ENCODE data around the gene ZNF140. TPM values are rescaled to one million over a fixed set of nuclear protein-coding genes. Genes with fewer than 3 reads are reported as not detected.

The ZNF140 gene
- total and polyA plus RNA-seq, 7 donors: 7.8 to 18.8 (median 12.9) TPM

DNA sequence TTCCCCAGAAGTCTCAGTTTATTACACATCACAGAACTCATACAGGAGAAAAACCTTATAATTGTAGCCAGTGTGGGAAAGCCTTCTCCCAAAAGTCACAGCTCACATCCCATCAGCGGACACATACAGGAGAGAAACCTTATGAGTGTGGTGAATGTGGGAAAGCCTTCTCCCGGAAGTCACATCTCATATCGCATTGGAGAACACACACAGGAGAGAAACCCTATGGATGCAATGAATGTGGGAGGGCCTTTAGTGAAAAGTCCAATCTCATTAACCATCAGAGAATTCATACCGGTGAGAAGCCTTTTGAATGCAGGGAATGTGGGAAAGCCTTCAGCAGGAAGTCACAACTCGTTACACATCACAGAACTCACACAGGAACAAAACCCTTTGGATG lies 23.3 kb upstream of the ZNF140 start:
- Histone ChIP-seq H3K27me3 (no peaks in the 10 kb centered on the region), H3K4me3 (no peak overlapping the region), H3K27ac (no peak overlapping the region), H3K9me3 (peaks cover 53 to 98% (median 84%) of the 10 kb centered on the region in 4 donors), H3K4me1 (no peaks in the 10 kb centered on the region), H3K36me3 (peaks cover 24 to 86% (median 38%) of the 10 kb centered on the region in 4 donors)
- intact Hi-C loops (cut with DNase I): no loop called here
- no peak for DNase-seq
- 98 to 99% methylated on average over 5 of the region's 5 CpGs for WGBS, 2 donors
- TF ChIP-seq EP300 (IDR thresholded peaks at IDR 0.05) (no peak), POLR2A (IDR thresholded peaks at IDR 0.05) (no peak), CTCF (IDR thresholded peaks at IDR 0.05) (no peak), POLR2AphosphoS5 (IDR thresholded peaks at IDR 0.05) (no peak)

GRCh38 chr12:133058203-133059113 lies 22.3 kb upstream of the ZNF140 start:
- H3K27ac ChIP-seq: no peak overlapping the region
- no peaks in the 10 kb centered on the region for H3K4me1 ChIP-seq
- no peak overlapping the region for H3K4me3 ChIP-seq
- H3K9me3 ChIP-seq: peaks cover 56 to 98% (median 83%) of the 10 kb centered on the region in 4 donors
- H3K36me3 ChIP-seq: peaks cover 18 to 82% (median 32%) of the 10 kb centered on the region in 4 donors
- no peak for DNase-seq
- WGBS, 2 donors: 96 to 97% methylated on average over 8 of the region's 8 CpGs
- no peaks in the 10 kb centered on the region for H3K27me3 ChIP-seq
- intact Hi-C loops (cut with DNase I): no loop called here
- no peak for TF ChIP-seq CTCF (IDR thresholded peaks at IDR 0.05)
- no peak for TF ChIP-seq POLR2A (IDR thresholded peaks at IDR 0.05)
- TF ChIP-seq EP300 (IDR thresholded peaks at IDR 0.05): no peak
- TF ChIP-seq POLR2AphosphoS5 (IDR thresholded peaks at IDR 0.05): peak in 1 of 4 donors; percentile 2

DNA sequence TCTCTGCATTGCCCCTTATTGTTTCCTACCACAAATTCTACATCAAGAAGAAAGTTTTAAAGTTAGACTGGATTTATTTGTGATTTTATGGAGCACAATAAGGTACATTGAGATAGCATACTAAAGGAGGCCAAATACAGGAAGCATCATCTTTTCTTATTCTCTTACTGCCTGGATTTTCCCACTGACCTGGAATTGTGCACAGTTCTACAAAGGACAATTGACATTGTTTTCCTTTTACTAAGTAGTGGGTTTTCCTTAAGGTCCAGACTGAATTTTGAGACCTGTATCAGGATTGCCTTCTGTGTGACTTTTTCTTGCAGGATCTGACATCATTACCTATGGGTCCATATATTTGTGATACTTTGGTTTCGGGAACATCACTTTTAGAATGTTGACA lies 18.8 kb upstream of the ZNF140 start:
- no peaks in the 10 kb centered on the region for H3K4me1 ChIP-seq
- intact Hi-C loops (cut with DNase I): no loop called here
- H3K36me3 ChIP-seq: peaks cover 11 to 50% (median 12%) of the 10 kb centered on the region in 4 donors
- no peak overlapping the region for H3K4me3 ChIP-seq
- H3K27me3 ChIP-seq: no peaks in the 10 kb centered on the region
- DNase-seq: no peak
- H3K9me3 ChIP-seq: peaks cover 63 to 98% (median 87%) of the 10 kb centered on the region in 4 donors
- no peak for TF ChIP-seq POLR2A (IDR thresholded peaks at IDR 0.05)
- TF ChIP-seq CTCF (IDR thresholded peaks at IDR 0.05): no peak
- TF ChIP-seq EP300 (IDR thresholded peaks at IDR 0.05): no peak
- no peak for TF ChIP-seq POLR2AphosphoS5 (IDR thresholded peaks at IDR 0.05)
- no peak overlapping the region for H3K27ac ChIP-seq
- WGBS, 2 donors: 95 to 99% methylated on average over 1 of the region's 1 CpG

- peaks cover 0 to 34% (median under 1%) of the 10 kb centered on the region in 4 donors for H3K36me3 ChIP-seq
- no peak overlapping the region for H3K4me3 ChIP-seq
- no peaks in the 10 kb centered on the region for H3K27me3 ChIP-seq
- TF ChIP-seq POLR2AphosphoS5 (IDR thresholded peaks at IDR 0.05) (no peak), CTCF (IDR thresholded peaks at IDR 0.05) (no peak), POLR2A (IDR thresholded peaks at IDR 0.05) (no peak), EP300 (IDR thresholded peaks at IDR 0.05) (no peak)
- no peak overlapping the region for H3K27ac ChIP-seq
- H3K9me3 ChIP-seq: peaks cover 56 to 98% (median 85%) of the 10 kb centered on the region in 4 donors
- H3K4me1 ChIP-seq: no peaks in the 10 kb centered on the region
- no peak for DNase-seq
- 95 to 98% methylated on average over 1 of the region's 1 CpG for WGBS, 2 donors
- intact Hi-C loops (cut with DNase I): no loop called here
Observed at GRCh38 chr12:133063556-133063955, 17.2 kb upstream of the ZNF140 start.

All from sigmoid colon (tissue), 7 donors.